Astrocyte of the hippocampus (primary cell): ENCODE data around the gene RFX2.

Experiments
- DNase-seq: peaks from one replicate; pipeline ENCODE4 v3.0.0; 2011; ENCODE audit warnings: low read depth, low spot score

Gene RFX2

DNA sequence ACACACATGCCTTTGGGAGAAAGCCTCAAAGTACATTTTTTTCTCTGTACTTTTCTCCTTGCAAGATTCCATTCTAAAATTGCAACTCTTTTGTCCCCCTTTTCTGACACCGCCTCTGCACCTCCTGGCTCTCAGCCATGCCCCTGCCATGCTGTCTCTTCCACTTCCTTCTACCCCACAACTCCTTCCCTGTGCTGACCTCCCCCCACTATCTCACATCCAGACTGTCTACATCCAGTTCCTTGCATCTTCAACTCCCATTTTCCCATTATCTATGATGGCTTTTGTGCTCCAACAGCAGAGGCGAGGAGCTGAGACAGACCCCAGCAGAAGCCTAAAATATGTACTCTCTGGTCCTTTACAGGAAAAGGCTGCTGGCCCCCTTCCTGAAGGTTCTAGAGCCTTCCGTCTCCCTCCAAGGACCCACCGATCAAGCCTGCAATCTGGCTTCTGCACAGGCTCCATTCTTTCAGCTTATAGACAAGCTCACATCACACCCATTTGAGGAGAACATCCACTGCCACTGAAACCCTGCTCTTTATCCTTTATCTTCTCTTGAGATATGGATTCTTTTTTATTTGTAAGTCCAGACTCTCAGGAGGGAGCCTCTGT lies 50.2 kb downstream of the RFX2 start:
- no peak for DNase-seq

DNA sequence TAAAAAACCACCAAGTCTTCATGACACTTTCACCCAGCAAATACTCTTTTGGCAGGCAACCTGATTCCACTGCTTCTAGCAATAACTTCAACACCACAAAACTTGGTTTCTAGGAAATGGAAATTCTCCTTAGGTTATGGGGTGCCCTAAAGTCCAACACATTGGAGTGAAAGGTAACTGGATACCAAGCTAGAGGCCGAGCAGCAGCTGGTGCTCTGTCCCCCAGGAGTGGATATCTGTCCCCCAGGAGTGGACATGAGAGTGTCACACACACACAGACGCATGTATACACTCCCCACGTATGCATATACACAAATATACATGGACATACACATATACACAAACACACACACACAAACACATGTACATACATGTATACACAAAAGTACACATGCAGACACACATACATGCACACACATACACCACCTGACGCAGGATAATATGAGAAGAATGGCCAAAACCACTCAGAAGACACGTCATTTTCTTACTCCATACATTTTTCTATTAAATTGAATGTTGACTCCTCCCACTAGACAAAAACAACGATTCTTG lies 50.8 kb downstream of the RFX2 start:
- DNase-seq = no peak

DNA sequence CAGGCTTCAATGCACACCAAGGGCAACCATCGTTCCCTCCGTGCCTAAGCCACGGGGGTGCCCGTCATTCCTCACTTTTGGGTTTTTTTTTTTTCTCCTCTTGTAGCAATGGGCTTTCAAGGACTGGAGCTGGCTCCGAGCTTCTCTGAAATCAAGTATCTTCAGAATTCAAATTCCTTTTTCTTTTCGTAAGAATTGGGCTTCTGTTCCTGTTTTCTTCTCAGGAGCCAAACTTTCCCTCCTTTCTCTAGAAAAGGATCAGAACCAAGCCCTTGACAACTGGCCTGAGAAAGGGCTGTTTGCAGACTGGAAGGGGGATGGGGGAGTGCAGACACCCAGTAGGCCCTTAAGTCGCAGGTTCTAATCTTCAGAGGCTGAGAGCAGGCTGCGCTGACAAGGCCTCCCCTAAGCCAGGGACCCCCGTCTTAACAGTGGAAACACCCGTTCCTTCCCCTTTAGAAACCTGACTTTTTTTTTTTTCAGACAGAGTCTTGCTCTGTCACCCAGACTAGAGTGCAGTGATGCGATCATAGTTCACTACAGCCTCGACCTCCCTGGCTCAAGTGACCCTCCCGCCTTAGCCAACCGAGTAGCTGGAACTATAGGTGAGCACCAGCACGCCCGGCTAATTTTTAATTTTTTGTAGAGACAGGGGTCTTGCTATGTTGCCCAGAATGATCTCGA lies 51.6 kb downstream of the RFX2 start:
- no peak for DNase-seq

DNA sequence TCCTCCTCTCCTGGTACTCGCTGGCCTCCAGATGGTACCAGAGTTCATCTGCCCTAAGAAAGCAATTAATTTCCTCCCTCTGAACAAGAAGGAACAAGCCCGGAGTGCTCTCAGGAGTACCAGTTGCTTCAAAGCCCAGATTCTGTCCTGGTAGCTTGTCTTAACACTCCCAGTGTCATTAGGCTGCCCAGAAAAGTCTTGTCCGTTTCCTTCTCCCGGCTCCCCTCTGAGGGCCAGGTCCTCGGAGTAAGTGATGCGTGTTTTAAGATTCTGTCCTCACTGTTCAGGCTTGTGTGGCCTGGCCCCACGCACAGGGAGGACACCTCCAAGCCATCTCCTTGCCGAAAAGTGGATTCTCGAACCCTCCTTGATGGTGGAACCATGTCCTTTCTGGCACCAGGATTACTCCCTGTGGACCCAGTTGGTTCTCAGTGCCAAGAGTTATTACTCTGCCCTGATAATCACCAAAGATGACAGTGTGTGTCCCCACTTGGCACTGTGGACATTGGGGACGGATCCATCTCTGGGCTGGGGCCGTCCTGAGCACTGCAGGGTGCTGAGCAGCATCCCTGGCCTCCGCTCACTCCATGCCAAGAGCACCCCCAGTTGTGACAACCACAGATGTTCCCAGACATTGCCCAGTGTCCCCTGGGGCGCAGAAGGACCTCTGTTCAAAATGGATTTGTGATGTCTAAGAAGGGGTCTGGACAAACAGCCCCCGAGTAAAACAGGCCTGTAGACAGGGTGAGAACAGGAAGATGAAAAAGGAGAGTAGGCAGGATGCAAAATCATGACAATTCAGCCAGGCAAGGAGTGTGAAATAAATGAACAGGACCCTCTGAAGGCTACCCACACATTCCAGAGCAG lies 52.4 kb downstream of the RFX2 start:
- DNase-seq = no peak

DNA sequence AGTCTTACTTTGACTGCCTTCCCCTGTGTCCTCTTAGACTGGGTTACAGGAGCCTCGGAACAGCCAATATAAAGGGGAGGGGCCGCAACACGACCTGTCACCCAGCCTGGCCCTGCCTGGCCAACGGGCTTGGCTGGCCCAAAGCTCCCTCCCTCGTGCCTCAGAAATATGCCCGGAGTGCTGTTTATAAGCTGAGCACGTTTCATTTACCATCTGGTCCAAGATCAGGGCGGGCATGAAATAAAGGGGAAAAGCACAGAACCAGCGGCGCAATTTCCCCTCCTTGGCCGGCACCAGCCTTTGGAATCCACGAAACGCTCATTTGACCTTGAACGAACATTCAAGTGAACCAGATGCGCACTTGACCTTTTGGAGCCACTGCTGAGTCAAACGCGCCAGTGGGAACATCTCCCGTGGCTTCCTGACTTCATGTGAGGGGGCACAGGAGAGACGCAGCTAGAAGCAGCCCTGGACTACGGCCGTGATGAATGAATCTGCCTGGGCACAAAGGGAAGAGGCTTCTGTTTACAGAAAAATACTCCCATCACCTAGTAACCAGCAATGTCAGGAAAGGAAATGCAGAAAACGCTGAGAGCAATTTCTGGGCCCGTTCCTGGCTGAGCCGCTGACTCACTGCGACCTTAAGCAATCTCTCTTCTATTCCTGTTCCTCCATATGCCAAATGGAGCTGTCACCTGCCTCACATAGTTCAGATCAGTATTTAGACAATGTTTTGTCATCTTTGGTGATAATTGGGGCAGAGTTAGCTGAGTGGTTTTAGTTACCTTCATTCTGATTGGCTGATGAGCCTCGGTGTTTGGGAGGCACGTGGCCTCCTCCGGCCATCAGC lies 53.3 kb downstream of the RFX2 start:
- DNase-seq = peak; percentile 89

DNA sequence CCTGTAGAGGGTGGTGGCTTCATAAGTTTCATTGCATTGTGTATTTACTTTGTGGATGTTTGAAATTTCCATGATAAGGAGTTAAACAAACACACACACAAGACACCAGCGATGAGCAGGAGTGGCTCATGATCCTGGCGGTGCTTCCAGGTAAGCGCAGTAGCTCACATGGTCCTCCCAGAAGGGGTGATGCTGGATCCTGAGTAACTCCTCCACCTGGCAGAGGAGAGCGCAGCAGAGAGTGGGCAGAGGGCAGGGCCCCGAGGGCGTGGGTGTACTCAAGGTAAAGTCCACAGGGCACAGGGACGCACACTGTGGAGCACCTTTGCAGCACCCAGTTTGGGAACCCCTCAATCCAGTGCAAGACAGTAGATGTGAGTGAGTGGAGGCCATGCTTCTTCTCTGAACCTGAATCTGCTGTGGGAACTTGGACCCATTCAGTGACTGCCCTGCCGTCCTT lies 54.0 kb downstream of the RFX2 start:
- no peak for DNase-seq

DNA sequence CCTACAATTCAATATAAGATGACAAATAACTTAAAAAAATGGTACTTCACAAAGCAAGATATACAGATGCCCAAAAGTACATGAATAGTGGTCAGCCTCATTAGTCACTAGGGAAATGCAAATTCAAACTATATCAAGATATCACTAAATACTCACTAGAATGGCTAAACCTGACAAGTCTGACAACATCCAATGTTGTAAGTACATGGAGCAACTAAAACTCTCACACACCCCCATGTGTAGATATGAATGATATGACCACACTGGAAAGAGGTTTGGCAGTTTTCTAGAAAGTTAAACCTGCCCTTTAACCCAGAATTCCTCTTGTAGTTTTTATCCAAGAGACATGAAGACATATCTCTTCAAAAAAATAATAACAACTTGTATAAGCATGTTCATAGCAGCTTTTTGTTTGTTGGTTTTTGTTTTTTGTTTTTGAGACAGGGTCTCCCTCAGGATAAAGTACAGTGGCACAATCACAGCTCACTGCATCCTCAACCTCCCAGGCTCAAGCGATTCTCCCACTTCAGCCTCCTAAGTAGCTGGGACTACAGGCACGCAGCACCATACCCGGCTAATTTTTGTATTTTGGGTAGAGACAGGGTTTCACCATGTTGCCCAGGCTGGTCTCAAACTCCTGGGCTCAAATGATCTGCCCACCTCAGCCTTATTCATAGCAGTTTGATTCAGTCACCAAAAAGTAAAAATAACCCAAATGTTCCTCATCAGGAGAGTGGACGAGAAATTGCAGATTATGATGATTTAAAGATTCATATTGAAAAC lies 55.1 kb downstream of the RFX2 start:
- no peak for DNase-seq

DNA sequence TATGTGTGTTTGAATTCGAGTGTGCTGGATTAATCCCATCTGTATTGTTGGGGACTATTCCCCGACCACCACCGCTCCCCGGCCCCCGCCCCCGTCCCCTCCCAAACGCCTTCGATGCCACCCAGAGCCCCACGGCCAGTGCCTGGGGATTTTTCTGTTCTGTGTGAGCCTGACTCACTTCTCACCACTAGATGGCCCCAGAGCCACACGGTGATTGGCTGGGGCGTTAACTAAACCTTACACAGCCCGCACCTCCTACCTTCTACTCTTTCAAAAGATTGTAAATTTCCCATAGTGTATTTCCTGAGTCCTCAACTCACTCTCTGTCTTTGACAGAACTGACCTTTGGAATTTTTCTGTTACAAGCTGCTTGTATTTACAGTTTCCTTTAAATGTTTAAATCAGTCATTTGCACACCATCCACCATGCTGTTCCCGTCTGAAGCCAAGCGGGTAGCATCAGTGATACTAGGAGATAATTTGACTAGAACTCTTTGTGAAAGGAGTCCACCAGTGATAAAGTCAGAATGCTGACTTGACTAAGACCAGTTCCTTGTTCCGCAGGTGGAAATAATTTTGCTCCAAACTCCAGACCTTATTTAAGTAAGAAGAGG lies 61.4 kb downstream of the RFX2 start:
- DNase-seq = peak; percentile 89

DNA sequence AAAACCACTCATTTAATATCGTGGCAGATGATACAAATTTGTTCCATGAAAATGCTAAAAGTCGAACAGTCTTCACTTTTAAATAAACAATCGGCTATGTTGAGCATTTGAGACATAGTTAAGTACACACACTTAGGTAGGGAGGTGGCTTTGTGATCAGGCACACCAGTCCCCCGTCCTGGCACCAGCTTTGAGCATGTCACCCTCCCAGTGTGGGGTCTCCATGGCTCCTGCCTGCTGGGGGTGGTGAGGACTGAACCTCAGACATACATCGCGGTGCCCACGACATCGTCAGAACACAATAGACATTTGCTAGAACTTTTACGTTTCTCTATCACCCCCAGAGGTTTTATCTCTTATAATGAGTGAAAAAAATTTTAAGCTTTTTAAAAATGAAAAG lies 62.0 kb downstream of the RFX2 start:
- DNase-seq = no peak

DNA sequence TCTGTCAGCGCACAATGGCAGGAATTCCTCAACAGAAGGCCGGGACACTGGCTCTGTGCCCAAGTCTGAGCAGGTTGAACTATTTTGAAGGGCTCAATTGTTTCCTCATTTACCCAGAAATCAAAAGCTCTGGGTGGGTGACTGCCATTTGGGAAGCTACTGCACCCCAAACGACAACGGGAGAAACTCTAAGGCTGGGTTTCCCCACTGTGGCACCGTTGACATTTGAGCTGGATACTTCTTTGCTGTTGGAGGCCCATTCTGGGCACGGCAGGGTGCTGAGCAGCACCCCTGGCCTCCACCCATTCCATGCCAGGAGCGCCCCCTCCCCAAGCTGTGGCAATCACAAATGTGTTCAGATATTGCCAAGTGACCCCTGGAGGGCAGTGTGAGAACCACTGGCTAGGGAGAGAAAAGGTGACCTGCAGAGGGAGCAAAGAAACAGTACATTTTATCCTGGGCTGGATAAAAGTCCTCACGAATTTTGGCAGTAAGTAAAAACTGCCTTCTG lies 62.5 kb downstream of the RFX2 start:
- peak; percentile 73 for DNase-seq

DNA sequence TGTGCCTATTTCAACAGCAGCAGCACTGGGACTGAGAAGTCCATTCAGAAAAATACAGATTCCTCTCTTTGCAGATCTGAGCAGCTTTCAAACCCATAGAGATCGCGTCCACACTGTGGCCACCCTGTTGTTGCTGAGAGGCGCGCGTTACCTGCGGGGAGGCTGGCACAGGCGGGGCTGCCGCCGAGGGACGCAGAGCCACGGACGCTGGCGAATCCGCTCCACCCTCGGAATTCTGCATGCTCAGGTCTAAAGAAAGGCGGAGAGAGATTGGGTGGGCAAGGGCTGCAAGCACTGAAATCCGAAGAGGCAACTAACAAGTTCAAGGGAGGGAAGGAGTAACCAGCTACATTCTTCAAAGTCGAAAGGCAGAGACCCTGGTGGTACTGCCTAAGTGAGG lies 63.0 kb downstream of the RFX2 start:
- no peak for DNase-seq

DNA sequence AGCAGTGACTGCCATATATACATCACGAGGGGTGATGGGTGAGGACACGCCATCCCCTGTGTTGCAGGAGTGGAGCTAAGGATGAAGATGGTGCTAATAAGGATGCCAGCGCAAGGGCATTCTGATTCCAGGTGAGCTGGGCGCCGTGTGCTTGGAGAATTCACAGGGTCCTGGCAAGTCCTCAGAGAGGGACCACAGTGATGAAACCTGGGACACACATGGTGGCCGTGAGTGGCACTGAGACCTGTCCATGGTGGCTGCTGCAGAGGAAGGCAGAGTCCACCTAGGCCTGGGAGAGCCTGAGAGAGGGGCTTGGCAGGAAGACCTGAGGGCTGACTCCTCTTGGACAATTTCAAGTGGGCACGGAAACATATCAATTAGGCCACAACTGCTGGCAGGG lies 65.2 kb downstream of the RFX2 start:
- DNase-seq = no peak

DNA sequence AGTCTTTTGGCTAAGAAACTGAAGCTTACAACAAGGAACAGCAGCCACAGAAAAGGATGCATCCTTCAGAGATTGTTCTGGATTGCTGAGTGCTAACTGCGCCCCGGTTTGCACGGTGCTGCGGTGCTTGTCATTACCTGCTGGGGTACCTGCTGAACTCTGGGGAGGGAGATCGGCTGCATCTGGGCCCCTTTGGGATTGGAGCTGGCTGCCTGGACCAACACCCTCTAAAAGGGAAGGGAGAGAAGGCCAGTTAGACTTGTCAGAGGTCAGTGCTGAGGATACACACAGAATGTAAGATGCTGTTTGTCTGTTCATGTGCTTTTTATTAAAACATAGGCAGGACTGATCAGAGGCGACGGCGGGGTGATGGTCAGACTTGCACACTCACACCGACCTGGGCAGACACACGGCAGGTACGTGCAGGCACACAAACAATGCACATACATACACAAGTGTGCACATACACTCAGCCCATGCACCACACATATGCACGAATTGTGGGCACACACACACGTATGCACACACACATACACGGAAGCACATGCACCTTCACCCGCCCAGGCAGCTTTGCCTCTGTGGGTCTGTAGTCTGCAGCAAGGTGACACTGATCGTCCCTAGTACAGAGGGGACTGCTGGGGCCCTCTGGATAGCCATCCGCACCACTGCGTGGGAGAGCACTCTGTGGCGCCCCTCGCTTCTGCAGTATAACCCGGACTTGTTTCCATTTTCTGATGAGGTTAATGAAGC lies 66.1 kb downstream of the RFX2 start:
- no peak for DNase-seq

DNA sequence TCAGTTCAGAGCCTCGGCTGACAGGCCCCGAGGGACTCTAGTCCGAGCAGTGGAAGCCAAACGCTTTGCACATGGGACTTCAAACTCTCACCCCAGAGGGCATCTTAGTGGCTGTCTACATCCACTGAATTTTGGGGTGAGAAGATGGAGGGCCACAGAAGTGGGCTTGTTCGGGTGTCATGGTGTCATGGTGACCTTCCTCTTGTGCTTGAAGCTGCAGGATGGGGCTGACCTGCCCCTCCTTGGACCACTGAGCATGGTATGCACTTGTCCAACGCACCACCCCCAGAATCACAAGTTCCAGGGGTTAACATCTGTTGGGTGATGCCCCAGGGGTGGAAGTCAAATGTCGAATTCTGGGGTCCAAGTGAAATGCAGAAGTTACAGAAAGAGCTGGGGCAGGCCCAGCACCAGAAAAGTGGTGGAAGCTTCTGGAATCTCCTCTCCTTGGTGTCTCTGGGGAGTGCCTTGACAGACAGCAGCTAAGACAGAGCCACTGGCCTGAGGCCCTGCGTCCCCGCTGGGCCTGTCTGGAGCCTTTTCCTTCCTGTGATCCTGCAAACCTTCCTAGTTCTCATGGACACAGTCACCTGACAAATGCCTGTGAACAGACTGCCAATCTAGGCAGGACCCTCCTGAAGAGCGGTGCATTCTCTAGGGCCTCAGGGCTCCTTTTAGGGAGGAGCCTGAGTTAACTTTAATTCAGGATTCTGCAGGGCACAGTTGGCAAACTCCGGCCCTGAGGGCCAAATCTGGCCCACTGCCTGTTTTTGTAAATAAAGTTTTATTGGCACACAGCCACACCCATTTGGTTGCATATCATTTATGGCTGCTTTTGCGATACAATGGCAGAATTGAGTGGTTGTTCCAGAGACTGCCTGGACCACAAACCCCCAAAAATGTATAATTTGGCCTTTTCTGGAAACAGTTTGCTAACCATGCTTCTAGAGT lies 67.2 kb downstream of the RFX2 start:
- no peak for DNase-seq

DNA sequence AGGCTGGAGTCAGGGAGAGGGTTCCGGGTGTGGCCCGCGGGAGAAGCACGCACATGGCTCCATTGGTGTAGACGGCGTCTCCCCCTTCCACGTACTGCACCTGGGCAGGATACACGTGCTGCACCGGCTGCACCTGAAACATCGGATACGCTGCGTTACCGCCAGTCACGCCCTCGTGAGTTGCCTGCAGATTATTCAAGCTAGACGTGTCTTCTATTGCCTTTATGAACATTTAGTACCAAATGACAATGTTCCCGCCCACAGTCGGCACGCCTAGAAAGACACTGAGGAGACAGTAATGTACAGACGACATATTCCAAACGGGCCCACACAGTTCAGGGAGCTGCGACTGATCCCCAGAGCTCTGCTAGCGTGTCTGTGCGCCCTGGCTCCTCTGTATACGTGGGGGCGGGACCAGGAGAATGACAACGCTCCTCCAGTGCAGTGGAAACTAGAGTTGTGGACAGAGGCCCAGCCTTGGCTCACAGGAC lies 68.3 kb downstream of the RFX2 start:
- no peak for DNase-seq

DNA sequence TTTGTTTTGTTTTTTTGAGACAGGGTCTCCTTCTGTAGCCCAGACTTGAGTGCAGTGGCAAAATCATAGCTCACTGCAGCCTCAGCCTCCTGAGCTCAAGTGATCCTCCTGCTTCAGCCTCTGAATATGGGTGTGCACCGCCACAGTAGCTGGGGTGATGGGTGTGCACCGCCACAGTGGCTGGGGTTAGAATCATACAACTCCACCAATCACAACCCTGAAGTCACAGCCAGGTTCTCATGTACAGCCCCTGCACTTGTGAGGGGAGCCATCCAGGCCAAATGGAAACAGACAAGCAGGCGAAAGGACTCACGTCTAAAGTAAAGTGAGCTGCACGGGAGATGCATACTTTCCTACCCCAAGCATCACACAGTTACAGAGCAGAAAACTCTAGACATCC lies 69.2 kb downstream of the RFX2 start:
- no peak for DNase-seq

DNA sequence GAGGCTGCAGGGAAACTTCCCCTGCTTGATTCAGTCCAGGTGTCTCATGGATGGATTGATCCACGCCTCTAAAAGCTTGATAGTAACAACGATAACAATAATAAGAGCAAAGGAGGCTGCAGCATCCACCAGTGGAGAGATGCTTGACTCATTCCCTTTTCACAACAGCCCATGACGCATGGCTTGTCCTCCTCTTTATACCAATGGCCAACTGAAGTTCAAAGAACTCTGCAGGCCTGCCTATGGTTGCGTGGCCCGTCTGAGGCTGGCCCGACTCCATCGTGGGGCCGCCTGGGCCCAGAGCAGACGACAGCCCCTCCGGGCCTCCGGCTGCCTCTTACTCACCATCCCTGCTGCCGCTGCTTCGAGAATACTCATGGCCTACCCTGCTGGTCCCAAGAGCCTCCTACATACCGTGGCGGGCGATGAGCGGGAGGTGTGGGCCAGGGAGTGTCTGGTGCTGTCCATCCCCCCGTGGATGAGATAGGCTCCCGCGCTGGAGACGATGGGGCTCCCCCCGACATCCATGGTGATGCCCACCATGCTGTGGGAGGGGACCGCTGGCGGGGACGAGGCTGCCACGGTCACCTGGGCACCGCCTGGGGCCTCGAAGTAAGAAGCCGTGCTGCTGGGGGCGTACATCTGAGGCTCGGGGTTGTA lies 70.6 kb downstream of the RFX2 start:
- DNase-seq = no peak
